Mesothelial cell of epicardium (in vitro differentiated cells): ENCODE results near the gene ARPC3. TPM values are rescaled to one million over a fixed set of nuclear protein-coding genes. Genes with fewer than 3 reads are reported as not detected.

Experiments
- DNase-seq, 2 experiments: peaks; one replicate each; pipeline ENCODE4 v3.0.0; 2021; ENCODE audit warnings: low spot score in 2 of 2; ENCODE audit not compliant: unreplicated experiment in 2 of 2
- H3K27ac Mint-ChIP-seq: 2 replicates; pipeline ENCODE4 v1.8.0; 2021; ENCODE audit warnings: mixed read lengths
- H3K27me3 Mint-ChIP-seq: 2 replicates; pipeline ENCODE4 v1.8.0; 2021; ENCODE audit warnings: low read depth, mixed read lengths
- H3K36me3 Mint-ChIP-seq: 2 replicates; pipeline ENCODE4 v1.8.0; 2021; ENCODE audit warnings: mixed read lengths
- H3K4me1 Mint-ChIP-seq: 2 replicates; pipeline ENCODE4 v1.8.0; 2021; ENCODE audit warnings: mixed read lengths
- H3K4me3 Mint-ChIP-seq: 2 replicates; pipeline ENCODE4 v1.8.0; 2021; ENCODE audit warnings: mild to moderate bottlenecking, moderate library complexity, mixed read lengths
- H3K9me3 Mint-ChIP-seq: 2 replicates; pipeline ENCODE4 v1.8.0; 2021; ENCODE audit warnings: mixed read lengths
- total RNA-seq: library from RNA; stranded (reverse); gene quantifications from 3 replicates; pipeline ENCODE4 v1.2.1, GENCODE V29; 2021
- TF ChIP-seq, protein P1 (sequence below): fragments of 200-600 bp; sonication (generic); IDR thresholded peaks from one replicate; pipeline ENCODE4 v1.5.0; 2021; ENCODE audit warnings: antibody characterized with exemption; ENCODE audit not compliant: unreplicated experiment

Gene ARPC3
- 144 to 149 TPM (median 146 TPM) in 3 replicates for total RNA-seq

DNA sequence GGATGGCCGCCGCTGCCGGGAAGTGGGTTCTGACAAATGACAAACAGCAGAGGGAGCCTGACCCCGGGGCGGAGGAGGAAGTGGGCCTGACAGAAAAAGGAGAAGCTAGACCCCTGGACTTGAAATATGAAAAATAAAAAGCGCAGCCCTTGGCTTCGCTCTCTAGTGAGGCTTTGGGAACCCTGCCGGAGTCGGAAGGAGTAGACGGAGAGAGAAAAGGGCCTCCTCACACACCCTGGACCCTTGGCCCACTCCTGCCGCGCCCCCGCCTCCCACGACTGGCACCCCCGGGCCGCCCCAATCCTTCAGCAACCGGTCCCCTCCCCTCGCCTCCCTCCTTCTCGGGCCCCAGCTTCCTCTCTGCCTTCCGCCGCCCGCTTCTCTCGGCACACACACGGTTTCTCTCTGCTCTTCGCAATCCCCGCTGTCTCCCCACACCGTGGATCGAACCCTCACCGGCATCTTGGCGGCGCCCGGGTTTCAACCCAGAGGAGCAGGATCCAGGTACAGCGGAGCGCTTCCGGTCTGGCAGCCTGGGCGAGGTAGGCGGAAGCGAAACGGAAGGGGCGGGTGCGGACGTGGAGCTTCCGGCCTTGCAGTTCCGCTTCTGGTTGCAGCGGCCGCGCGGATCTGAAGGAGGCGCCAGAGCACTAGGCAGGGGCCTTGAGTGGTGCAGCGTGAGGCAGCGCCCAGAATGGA lies at the start of gene ARPC3:
Gene ARPC3 (minus strand): TSS at position 539 of the 699 bp plus-strand sequence. CDS start 77 bp downstream, at position 462.
- H3K4me3 Mint-ChIP-seq = peak within 1 kb of the TSS; percentile 100
- peak; percentile 88 to 93 for DNase-seq
- H3K27ac Mint-ChIP-seq = peak within 1 kb of the TSS; percentile 100
- TF ChIP-seq, protein P1, sequence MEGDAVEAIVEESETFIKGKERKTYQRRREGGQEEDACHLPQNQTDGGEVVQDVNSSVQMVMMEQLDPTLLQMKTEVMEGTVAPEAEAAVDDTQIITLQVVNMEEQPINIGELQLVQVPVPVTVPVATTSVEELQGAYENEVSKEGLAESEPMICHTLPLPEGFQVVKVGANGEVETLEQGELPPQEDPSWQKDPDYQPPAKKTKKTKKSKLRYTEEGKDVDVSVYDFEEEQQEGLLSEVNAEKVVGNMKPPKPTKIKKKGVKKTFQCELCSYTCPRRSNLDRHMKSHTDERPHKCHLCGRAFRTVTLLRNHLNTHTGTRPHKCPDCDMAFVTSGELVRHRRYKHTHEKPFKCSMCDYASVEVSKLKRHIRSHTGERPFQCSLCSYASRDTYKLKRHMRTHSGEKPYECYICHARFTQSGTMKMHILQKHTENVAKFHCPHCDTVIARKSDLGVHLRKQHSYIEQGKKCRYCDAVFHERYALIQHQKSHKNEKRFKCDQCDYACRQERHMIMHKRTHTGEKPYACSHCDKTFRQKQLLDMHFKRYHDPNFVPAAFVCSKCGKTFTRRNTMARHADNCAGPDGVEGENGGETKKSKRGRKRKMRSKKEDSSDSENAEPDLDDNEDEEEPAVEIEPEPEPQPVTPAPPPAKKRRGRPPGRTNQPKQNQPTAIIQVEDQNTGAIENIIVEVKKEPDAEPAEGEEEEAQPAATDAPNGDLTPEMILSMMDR = no peak
- H3K4me1 Mint-ChIP-seq = peaks cover 20% of the 10 kb centered on the region
- no peaks in the 10 kb centered on the region for H3K9me3 Mint-ChIP-seq
- H3K36me3 Mint-ChIP-seq = peaks cover 19% of the 10 kb centered on the region
- no peaks in the 10 kb centered on the region for H3K27me3 Mint-ChIP-seq

DNA sequence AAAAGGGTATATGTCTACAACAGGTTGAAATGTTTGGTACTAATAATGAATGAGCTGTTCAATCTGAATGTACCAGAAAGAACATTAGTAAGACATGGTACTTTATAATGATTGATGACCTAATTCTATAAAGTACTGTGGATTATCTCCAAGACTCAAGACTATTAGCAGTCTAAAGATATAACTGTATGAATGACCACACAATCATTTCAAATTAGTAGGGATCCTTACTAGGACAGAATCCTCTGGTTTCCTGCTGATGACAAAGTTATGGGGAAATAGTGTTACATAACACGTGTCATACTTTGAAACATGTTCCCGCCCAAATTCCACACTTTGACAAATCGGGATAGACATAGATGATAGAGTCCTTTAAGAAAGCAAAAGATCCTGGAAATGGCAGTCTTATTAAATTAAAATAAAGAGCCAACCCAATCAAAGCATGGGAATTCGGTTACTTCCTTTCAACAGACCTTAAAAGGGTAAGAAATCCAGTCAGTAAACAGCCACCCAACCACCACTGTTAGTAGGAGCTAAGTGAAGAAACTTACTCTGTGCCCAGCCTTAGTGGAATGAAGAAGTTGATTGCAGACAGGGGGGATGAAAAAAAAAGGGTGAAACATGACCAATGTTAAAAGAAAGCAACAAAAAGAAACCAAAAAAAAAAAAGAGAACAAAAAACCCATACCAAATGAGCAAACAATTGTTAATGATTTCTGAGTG lies 49.0 kb upstream of the ARPC3 start:
- Mint-ChIP-seq H3K27me3 (no peaks in the 10 kb centered on the region), H3K4me1 (peaks cover 31% of the 10 kb centered on the region), H3K27ac (peak overlapping the region; percentile 66), H3K4me3 (no peak overlapping the region), H3K36me3 (peaks cover 11% of the 10 kb centered on the region), H3K9me3 (peaks cover 6% of the 10 kb centered on the region)
- no peak for DNase-seq
- TF ChIP-seq, protein P1 = no peak

DNA sequence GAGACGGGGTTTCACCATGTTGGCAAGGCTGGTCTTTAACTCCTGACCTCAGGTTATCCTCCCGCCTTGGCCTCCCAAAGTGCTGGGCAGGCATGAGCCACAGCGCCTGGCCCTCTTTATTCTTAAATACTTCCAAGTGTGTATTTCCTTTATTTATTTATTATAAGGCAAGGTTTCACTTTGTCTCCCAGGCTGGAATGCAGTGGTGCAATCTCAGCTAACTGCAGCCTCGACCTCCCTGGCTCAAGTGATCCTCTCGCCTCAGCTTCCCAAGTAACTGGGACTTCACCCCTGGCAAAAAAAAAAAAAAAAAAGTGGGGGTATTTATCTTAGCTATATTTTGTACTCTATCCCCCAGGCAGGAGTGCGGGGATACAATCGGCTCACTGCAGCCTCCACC lies 25.3 kb upstream of the ARPC3 start:
- no peaks in the 10 kb centered on the region for H3K27me3 Mint-ChIP-seq
- no peak overlapping the region for H3K4me3 Mint-ChIP-seq
- no peaks in the 10 kb centered on the region for H3K9me3 Mint-ChIP-seq
- no peak for DNase-seq
- TF ChIP-seq, protein P1 = no peak
- no peaks in the 10 kb centered on the region for H3K4me1 Mint-ChIP-seq
- H3K27ac Mint-ChIP-seq = no peak overlapping the region
- H3K36me3 Mint-ChIP-seq = peaks cover 7% of the 10 kb centered on the region

DNA sequence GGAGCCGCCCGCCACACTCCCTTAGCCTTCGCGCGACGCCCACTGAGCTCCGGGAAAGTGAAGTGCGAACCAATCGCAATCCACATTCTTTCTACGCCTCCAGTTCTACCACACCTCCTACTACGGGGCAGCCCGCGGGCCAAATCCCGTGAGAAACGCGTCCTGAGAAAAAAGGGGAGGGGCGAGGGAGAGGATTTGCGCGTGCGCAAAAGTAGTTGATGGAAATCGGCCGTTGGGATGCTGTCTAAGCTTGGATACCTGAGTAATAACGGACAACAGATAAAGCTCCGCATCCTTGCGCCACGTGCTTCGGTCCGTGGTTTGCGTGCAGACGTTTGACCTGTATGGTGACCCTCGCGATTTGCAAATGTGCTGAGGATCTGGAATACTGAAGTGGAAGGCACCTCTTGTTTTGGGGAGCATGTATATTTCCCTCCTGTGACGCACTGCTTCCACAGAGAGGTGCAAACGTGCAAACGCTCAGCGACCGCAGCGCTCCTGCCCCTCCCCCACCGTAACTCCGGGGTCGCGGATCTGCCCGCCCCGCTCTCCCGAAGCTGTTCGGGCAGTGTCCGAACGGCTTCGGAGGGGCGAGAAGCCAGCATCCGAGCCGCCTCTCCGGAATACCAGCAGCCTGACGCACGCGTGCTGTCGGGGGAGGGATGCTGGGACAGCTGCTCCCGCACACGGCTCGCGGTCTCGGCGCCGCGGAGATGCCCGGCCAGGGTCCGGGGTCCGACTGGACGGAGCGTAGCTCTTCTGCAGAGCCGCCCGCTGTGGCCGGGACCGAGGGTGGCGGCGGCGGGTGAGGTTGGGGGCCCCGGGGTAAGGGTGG lies 18.3 kb upstream of the ARPC3 start, which contains the start of the genes FAM216A and GPN3:
Gene FAM216A (plus strand): TSS at position 632 of the 835 bp plus-strand sequence. CDS start 31 bp downstream, at position 663.
Gene GPN3 (minus strand): TSS at position 44 of the 835 bp plus-strand sequence. CDS start 54 bp downstream, outside the sequence.
- peak; percentile 92 to 96 for DNase-seq
- H3K27ac Mint-ChIP-seq = peak within 1 kb of the TSS; percentile 99
- peak within 1 kb of the TSS; percentile 94 for H3K4me3 Mint-ChIP-seq
- TF ChIP-seq, protein P1 = no peak
- H3K27me3 Mint-ChIP-seq = no peaks in the 10 kb centered on the region
- no peaks in the 10 kb centered on the region for H3K9me3 Mint-ChIP-seq
- H3K4me1 Mint-ChIP-seq = peaks cover 15% of the 10 kb centered on the region
- H3K36me3 Mint-ChIP-seq = peaks cover 6% of the 10 kb centered on the region

DNA sequence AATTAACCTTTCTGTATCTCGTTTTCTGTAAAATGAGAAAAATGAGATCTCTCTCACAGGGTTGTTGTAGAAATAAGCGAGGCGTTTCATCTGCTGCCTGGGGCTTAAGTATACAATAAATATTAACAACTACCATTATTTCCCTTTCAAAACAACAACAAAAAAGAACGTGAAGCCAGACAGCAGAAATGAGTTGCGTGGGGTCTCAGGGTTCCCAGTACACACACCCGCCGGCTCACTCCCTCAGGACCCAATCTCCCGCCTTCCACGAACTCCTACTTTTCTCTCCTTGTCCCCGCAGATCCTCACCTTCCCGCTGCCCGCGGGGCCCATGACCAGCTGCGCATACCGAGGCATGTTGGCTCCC lies 17.7 kb upstream of the ARPC3 start:
- Mint-ChIP-seq H3K27me3 (no peaks in the 10 kb centered on the region), H3K4me3 (peak overlapping the region; percentile 94), H3K9me3 (no peaks in the 10 kb centered on the region), H3K27ac (peak overlapping the region; percentile 99), H3K36me3 (peaks cover 6% of the 10 kb centered on the region), H3K4me1 (peaks cover 15% of the 10 kb centered on the region)
- TF ChIP-seq, protein P1 = no peak
- DNase-seq = no peak
